Neuronal stem cell (in vitro differentiated cells): ENCODE data around the gene POLE2.
A peak's percentile ranks its signal among the peaks of the same experiment; 100 is the strongest.

Source experiments
- DNase-seq: peaks from one replicate; pipeline ENCODE4 v3.0.0-alpha.2; 2013; ENCODE audit warnings: low spot score
- H2AFZ ChIP-seq: one replicate; pipeline ENCODE4 v1.6.1; 2013; ENCODE audit warnings: mild to moderate bottlenecking, low read length, inconsistent platforms
- H2AK5ac ChIP-seq: 2 replicates; pipeline ENCODE4 v1.6.1; 2013; ENCODE audit warnings: low read depth, mild to moderate bottlenecking, inconsistent platforms, low read length, moderate library complexity, mixed read lengths
- H2BK120ac ChIP-seq: 2 replicates; pipeline ENCODE4 v1.6.1; 2013; ENCODE audit warnings: low read depth, mild to moderate bottlenecking, inconsistent platforms, low read length, moderate library complexity, mixed read lengths
- H2BK12ac ChIP-seq: one replicate; pipeline ENCODE4 v1.6.1; 2013; ENCODE audit warnings: low read length, inconsistent platforms
- H2BK15ac ChIP-seq: 2 replicates; pipeline ENCODE4 v1.6.1; 2013; ENCODE audit warnings: mild to moderate bottlenecking, low read length, inconsistent platforms, mixed read lengths
- H2BK5ac ChIP-seq: one replicate; pipeline ENCODE4 v1.6.1; 2013; ENCODE audit warnings: inconsistent platforms, mild to moderate bottlenecking, low read length, moderate library complexity
- H3K14ac ChIP-seq: one replicate; pipeline ENCODE4 v1.6.1; 2013; ENCODE audit warnings: low read length, inconsistent platforms
- H3K18ac ChIP-seq: 2 replicates; pipeline ENCODE4 v1.6.1; 2013; ENCODE audit warnings: low read length, inconsistent platforms
- H3K23ac ChIP-seq: 2 replicates; pipeline ENCODE4 v1.6.1; 2013; ENCODE audit warnings: low read depth, mild to moderate bottlenecking, mixed read lengths, low read length, inconsistent platforms; ENCODE audit not compliant: poor library complexity
- H3K27ac ChIP-seq: replicated peaks from 3 replicates; pipeline ENCODE4 v1.5.1; 2013; ENCODE audit warnings: low read length, inconsistent platforms
- H3K27me3 ChIP-seq, 3 experiments: 2 replicates each; pipeline ENCODE4 v1.6.1; 2013; ENCODE audit warnings: low read length in 3 of 3, mild to moderate bottlenecking in 2 of 3, inconsistent platforms in 1 of 3, low read depth in 1 of 3, mixed read lengths in 1 of 3, moderate library complexity in 1 of 3; ENCODE audit not compliant: control insufficient read depth in 3 of 3, insufficient read depth in 3 of 3
- H3K36me3 ChIP-seq, 2 donors: replicated peaks in 1 of 2; 2 replicates each; pipeline ENCODE4 v1.6.1; 2013; ENCODE audit warnings: low read length in 2 of 2; ENCODE audit not compliant: control insufficient read depth in 2 of 2, insufficient read depth in 2 of 2
- H3K4ac ChIP-seq: 2 replicates; pipeline ENCODE4 v1.6.1; 2013; ENCODE audit warnings: inconsistent platforms, mild to moderate bottlenecking, low read length, moderate library complexity
- H3K4me1 ChIP-seq, 2 donors: 1 replicate in 1 of 2; 2 replicates in 1 of 2; pipeline ENCODE4 v1.6.1; 2013; ENCODE audit warnings: low read length in 2 of 2, low read depth in 1 of 2; ENCODE audit not compliant: control insufficient read depth in 2 of 2, insufficient read depth in 1 of 2
- H3K4me2 ChIP-seq: one replicate; pipeline ENCODE4 v1.6.1; 2013; ENCODE audit warnings: mild to moderate bottlenecking, low read length, inconsistent platforms; ENCODE audit not compliant: insufficient read depth, poor library complexity, severe bottlenecking
- H3K4me3 ChIP-seq, 2 donors: 2 replicates each; pipeline ENCODE4 v1.5.1; 2013; ENCODE audit warnings: low read length in 2 of 2, mild to moderate bottlenecking in 2 of 2, inconsistent platforms in 1 of 2, moderate library complexity in 1 of 2
- H3K79me1 ChIP-seq: one replicate; pipeline ENCODE4 v1.6.1; 2013; ENCODE audit warnings: low read depth, mild to moderate bottlenecking, inconsistent platforms, low read length, moderate library complexity
- H3K9ac ChIP-seq: one replicate; pipeline ENCODE4 v1.6.1; 2013; ENCODE audit warnings: mild to moderate bottlenecking, low read depth, low read length, inconsistent platforms; ENCODE audit not compliant: poor library complexity
- H3K9me3 ChIP-seq, 2 donors: replicated peaks in 1 of 2; 2 replicates each; pipeline versions ENCODE3 to v1.6.1; 2013; ENCODE audit warnings: low read length in 2 of 2, mild to moderate bottlenecking in 2 of 2, inconsistent platforms in 1 of 2, low read depth in 1 of 2, mixed read lengths in 1 of 2, moderate library complexity in 1 of 2; ENCODE audit not compliant: control insufficient read depth in 2 of 2, insufficient read depth in 1 of 2
- H4K8ac ChIP-seq: one replicate; pipeline ENCODE4 v1.6.1; 2013; ENCODE audit warnings: low read depth, mild to moderate bottlenecking, inconsistent platforms, low read length, moderate library complexity
- H4K91ac ChIP-seq: one replicate; pipeline ENCODE4 v1.6.1; 2013; ENCODE audit warnings: low read length, low read depth, mild to moderate bottlenecking, inconsistent platforms; ENCODE audit not compliant: poor library complexity
- WGBS, 2 donors: extraction: QIAGEN DNeasy Blood & Tissue Kit; methylation state at CpG; one replicate each; pipeline ENCODE4 v1.1.7; 2013; ENCODE audit warnings: missing lambda C conversion rate in 2 of 2, mixed read lengths in 1 of 2; ENCODE audit not compliant: insufficient read length in 2 of 2, insufficient replicate concordance in 1 of 2; ENCODE audit errors: extremely low coverage in 2 of 2; 5-methylcytosine and 5-hydroxymethylcytosine counted together

POLE2 gene

GRCh38 chr14:49686425-49686824 lies 1.6 kb downstream of the POLE2 start:
- no peak overlapping the region for H3K27ac ChIP-seq
- no peak overlapping the region for H3K4me3 ChIP-seq
- H3K27me3 ChIP-seq = peaks cover 0 to 4% (median 0%) of the 10 kb centered on the region in 3 experiments
- H2BK15ac ChIP-seq = no peak overlapping the region
- H3K23ac ChIP-seq = no peak overlapping the region
- no peak overlapping the region for H2AK5ac ChIP-seq
- peaks cover 2 to 38% of the 10 kb centered on the region in 2 donors for H3K36me3 ChIP-seq
- H4K91ac ChIP-seq = no peak overlapping the region
- no CpG with 5 or more reads among the region's 4 CpGs for WGBS, 2 donors
- no peak overlapping the region for H2BK12ac ChIP-seq
- H2BK120ac ChIP-seq = no peak overlapping the region
- DNase-seq = no peak
- no peaks in the 10 kb centered on the region for H3K9me3 ChIP-seq
- H3K79me1 ChIP-seq = peaks cover 3% of the 10 kb centered on the region
- no peak overlapping the region for H2BK5ac ChIP-seq
- H3K14ac ChIP-seq = no peak overlapping the region
- no peak overlapping the region for H3K4ac ChIP-seq
- H3K4me2 ChIP-seq = no peak overlapping the region
- peaks cover 3 to 7% of the 10 kb centered on the region in 2 donors for H3K4me1 ChIP-seq
- no peak overlapping the region for H4K8ac ChIP-seq
- no peak overlapping the region for H2AFZ ChIP-seq
- H3K9ac ChIP-seq = no peak overlapping the region
- no peak overlapping the region for H3K18ac ChIP-seq

- H3K27ac ChIP-seq = no peak overlapping the region
These were observed 8.7 kb downstream of the POLE2 start for GRCh38 chr14:49679271-49679670.

GRCh38 chr14:49677643-49678042 lies 10.4 kb downstream of the POLE2 start:
- H3K9ac ChIP-seq = peak overlapping the region; percentile 18
- H3K36me3 ChIP-seq = peaks cover 11 to 94% of the 10 kb centered on the region in 2 donors
- no peak overlapping the region for H4K8ac ChIP-seq
- no peak overlapping the region for H3K4ac ChIP-seq
- no peaks in the 10 kb centered on the region for H3K79me1 ChIP-seq
- H3K4me2 ChIP-seq = no peak overlapping the region
- no peaks in the 10 kb centered on the region for H3K4me1 ChIP-seq
- H3K9me3 ChIP-seq = peaks cover 0 to 2% of the 10 kb centered on the region in 2 donors
- no peak overlapping the region for H2AFZ ChIP-seq
- H2BK15ac ChIP-seq = no peak overlapping the region
- whole genome bisulfite sequencing, 2 donors = no CpG with 5 or more reads among the region's 4 CpGs
- H3K14ac ChIP-seq = no peak overlapping the region
- H3K23ac ChIP-seq = no peak overlapping the region
- H2BK5ac ChIP-seq = no peak overlapping the region
- no peaks in the 10 kb centered on the region for H3K27me3 ChIP-seq
- no peak overlapping the region for H3K18ac ChIP-seq
- DNase-seq = no peak
- peak overlapping the region in 1 of 2 donors; percentile 20 for H3K4me3 ChIP-seq
- H2AK5ac ChIP-seq = no peak overlapping the region
- no peak overlapping the region for H3K27ac ChIP-seq
- no peak overlapping the region for H4K91ac ChIP-seq
- H2BK12ac ChIP-seq = no peak overlapping the region
- no peak overlapping the region for H2BK120ac ChIP-seq

More at GRCh38 chr14:49679271-49679670, 8.7 kb downstream of the POLE2 start:
- Histone ChIP-seq H3K4ac (no peak overlapping the region), H3K23ac (no peak overlapping the region), H3K9ac (no peak overlapping the region), H2AFZ (no peak overlapping the region), H2AK5ac (no peak overlapping the region), H3K9me3 (peaks cover 0 to 2% of the 10 kb centered on the region in 2 donors), H4K91ac (no peak overlapping the region), H3K4me2 (no peak overlapping the region), H3K36me3 (peaks cover 12 to 93% of the 10 kb centered on the region in 2 donors), H2BK120ac (no peak overlapping the region), H3K27me3 (no peaks in the 10 kb centered on the region), H3K14ac (no peak overlapping the region), H2BK5ac (no peak overlapping the region), H3K4me3 (no peak overlapping the region), H3K4me1 (no peaks in the 10 kb centered on the region), H3K18ac (no peak overlapping the region), H2BK12ac (no peak overlapping the region), H3K79me1 (no peaks in the 10 kb centered on the region), H2BK15ac (no peak overlapping the region), H4K8ac (no peak overlapping the region)
- no CpG with 5 or more reads among the region's 2 CpGs for WGBS, 2 donors
- no peak for DNase-seq

- H3K23ac ChIP-seq = no peak overlapping the region
- no peak overlapping the region for H2AK5ac ChIP-seq
- WGBS, 2 donors = no CpG with 5 or more reads among the region's 2 CpGs
These were observed 14.4 kb downstream of the POLE2 start for GRCh38 chr14:49673586-49673985.

More at GRCh38 chr14:49673586-49673985, 14.4 kb downstream of the POLE2 start:
- Histone ChIP-seq H2BK15ac (no peak overlapping the region), H3K27me3 (no peaks in the 10 kb centered on the region), H3K14ac (no peak overlapping the region), H3K4me3 (no peak overlapping the region), H3K4me1 (no peaks in the 10 kb centered on the region), H4K8ac (no peak overlapping the region), H3K79me1 (no peaks in the 10 kb centered on the region), H2BK120ac (no peak overlapping the region), H3K36me3 (peaks cover 15 to 86% of the 10 kb centered on the region in 2 donors), H2BK12ac (no peak overlapping the region), H3K27ac (no peak overlapping the region), H3K4me2 (no peak overlapping the region), H3K18ac (no peak overlapping the region), H3K4ac (no peak overlapping the region), H4K91ac (no peak overlapping the region), H2BK5ac (no peak overlapping the region), H3K9ac (no peak overlapping the region), H3K9me3 (peaks cover 0 to 2% of the 10 kb centered on the region in 2 donors), H2AFZ (no peak overlapping the region)
- no peak for DNase-seq
